ENCODE data around the gene FMNL3. TPM values are rescaled to one million over a fixed set of nuclear protein-coding genes. Genes with fewer than 3 reads are reported as not detected.
"Not testable (repeated sequence)": the region's sequence is repeated elsewhere in the genome, so short reads cannot be mapped to it uniquely, and the experiment has no call there.

The FMNL3 gene
- total RNA-seq, 6 experiments from 2014 or later = 2.1 to 4.9 (median 2.9) TPM

- intact Hi-C loops (cut with DNase I) = no loop called here
- no peak overlapping the region for H3K27ac ChIP-seq
- peak in 1 of 4 donors; percentile 13 for ATAC-seq
- no peak for TF ChIP-seq POLR2A (IDR thresholded peaks at IDR 0.05)
- no peak overlapping the region for H3K4me3 ChIP-seq
- H3K4me1 ChIP-seq = peaks cover 0 to 8% (median 2%) of the 10 kb centered on the region in 4 donors
- no peaks in the 10 kb centered on the region for H3K36me3 ChIP-seq
- H3K9me3 ChIP-seq = no peaks in the 10 kb centered on the region
- H3K27me3 ChIP-seq = no peaks in the 10 kb centered on the region
- no CpG with 5 or more reads among the region's 2 CpGs for WGBS (ENCODE audit: insufficient coverage, low coverage, low lambda C conversion rate, missing lambda C conversion rate)
- DNase-seq = no peak
Observed at GRCh38 chr12:49609059-49609874, 97.9 kb downstream of the FMNL3 start.

- intact Hi-C loops (cut with DNase I); H3K4me3 ChIP-seq; DNase-seq; ATAC-seq; H3K27me3 ChIP-seq; H3K4me1 ChIP-seq; H3K27ac ChIP-seq; H3K9me3 ChIP-seq; H3K36me3 ChIP-seq: not testable (repeated sequence)
- 96% methylated on average over 4 of the region's 4 CpGs for WGBS (ENCODE audit: insufficient coverage, low coverage, low lambda C conversion rate, missing lambda C conversion rate)
Observed at GRCh38 chr12:49605539-49605938, 101.7 kb downstream of the FMNL3 start, which contains the start of gene FAM186B. FAM186B (minus strand) TSS chr12:49605639; CDS start chr12:49605477, 162 bp downstream.

- Histone ChIP-seq H3K36me3 (no peaks in the 10 kb centered on the region), H3K27me3 (no peaks in the 10 kb centered on the region), H3K9me3 (no peaks in the 10 kb centered on the region), H3K4me3 (no peak overlapping the region), H3K4me1 (no peaks in the 10 kb centered on the region), H3K27ac (no peak overlapping the region)
- 54% methylated on average over 3 of the region's 5 CpGs for WGBS (ENCODE audit: insufficient coverage, low coverage, low lambda C conversion rate, missing lambda C conversion rate)
- intact Hi-C loops (cut with DNase I) = no loop called here
- no peak for ATAC-seq
- no peak for DNase-seq
- TF ChIP-seq CTCF (IDR thresholded peaks at IDR 0.05) (no peak), POLR2A (IDR thresholded peaks at IDR 0.05) (no peak)
Observed at GRCh38 chr12:49604856-49605255, 102.3 kb downstream of the FMNL3 start.

GRCh38 chr12:49603721-49604120 is 103.5 kb downstream of the FMNL3 start:
- Histone ChIP-seq H3K27me3 (no peaks in the 10 kb centered on the region), H3K9me3 (no peaks in the 10 kb centered on the region), H3K4me1 (no peaks in the 10 kb centered on the region), H3K27ac (no peak overlapping the region), H3K36me3 (no peaks in the 10 kb centered on the region), H3K4me3 (no peak overlapping the region)
- DNase-seq (no peak), ATAC-seq (no peak)
- WGBS (ENCODE audit: insufficient coverage, low coverage, low lambda C conversion rate, missing lambda C conversion rate) = 100% methylated on average over 1 of the region's 1 CpG
- intact Hi-C loops (cut with DNase I) = no loop called here
- TF ChIP-seq POLR2A (IDR thresholded peaks at IDR 0.05) (no peak), CTCF (IDR thresholded peaks at IDR 0.05) (no peak)

- Histone ChIP-seq H3K27ac (no peak overlapping the region), H3K27me3 (no peaks in the 10 kb centered on the region), H3K9me3 (no peaks in the 10 kb centered on the region), H3K4me3 (no peak overlapping the region), H3K4me1 (no peaks in the 10 kb centered on the region), H3K36me3 (no peaks in the 10 kb centered on the region)
- WGBS (ENCODE audit: insufficient coverage, low coverage, low lambda C conversion rate, missing lambda C conversion rate) = 92% methylated on average over 2 of the region's 8 CpGs
- DNase-seq = no peak
- no peak for TF ChIP-seq CTCF (IDR thresholded peaks at IDR 0.05)
- no peak for TF ChIP-seq POLR2A (IDR thresholded peaks at IDR 0.05)
- no peak for ATAC-seq
- intact Hi-C loops (cut with DNase I) = no loop called here
Observed at GRCh38 chr12:49599961-49600360, 107.2 kb downstream of the FMNL3 start.

Data from right lobe of liver (tissue), 6 donors.